Measurements from ENCODE around the gene EREG.

EREG gene

GRCh38 chr4:74426101-74426500 is 61.2 kb downstream of the EREG start:
- no peak overlapping the region for H3K27ac ChIP-seq
- TF ChIP-seq CTCF (IDR thresholded peaks at IDR 0.05) = no peak
- no peak for TF ChIP-seq ZFX (IDR thresholded peaks at IDR 0.05; ENCODE audit: borderline replicate concordance)

GRCh38 chr4:74428276-74428675 is 63.3 kb downstream of the EREG start:
- TF ChIP-seq ZFX (IDR thresholded peaks at IDR 0.05; ENCODE audit: borderline replicate concordance) = no peak
- no peak for TF ChIP-seq CTCF (IDR thresholded peaks at IDR 0.05)
- H3K27ac ChIP-seq = no peak overlapping the region

DNA sequence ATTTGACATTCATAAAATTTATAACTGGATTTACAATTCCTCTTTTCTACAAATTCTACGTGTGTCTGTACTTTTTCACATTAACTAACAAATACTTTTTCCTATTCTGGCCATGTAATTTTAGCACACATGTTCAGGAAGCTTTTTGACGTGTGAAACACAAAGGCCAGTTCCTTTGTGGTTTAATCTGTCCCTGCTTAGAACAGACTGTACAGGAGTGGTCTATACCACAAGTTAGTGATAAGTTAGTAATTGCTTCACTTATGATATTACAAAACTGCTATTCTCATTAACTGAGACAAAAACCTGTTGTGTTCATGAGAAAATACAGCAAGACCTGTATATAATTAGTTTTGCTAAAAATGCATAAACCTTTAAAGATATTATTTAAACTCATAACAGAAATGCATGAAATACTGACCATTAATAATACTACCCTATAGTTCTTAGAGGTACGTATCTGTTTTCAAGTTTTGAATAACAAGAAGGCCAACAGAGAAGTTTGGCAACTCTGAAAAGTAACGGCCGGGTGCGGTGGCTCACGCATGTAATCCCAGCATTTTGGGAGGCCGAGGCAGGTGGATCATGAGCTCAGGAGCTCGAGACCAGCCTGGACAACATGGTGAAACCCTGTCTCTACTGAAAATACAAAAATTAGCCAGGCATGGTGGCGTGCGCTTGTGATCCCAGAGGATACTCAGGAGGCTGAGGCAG is 66.3 kb downstream of the EREG start:
- TF ChIP-seq ZFX (IDR thresholded peaks at IDR 0.05; ENCODE audit: borderline replicate concordance) = no peak
- TF ChIP-seq CTCF (IDR thresholded peaks at IDR 0.05) = no peak
- H3K27ac ChIP-seq = no peak overlapping the region

- no peak for TF ChIP-seq CTCF (IDR thresholded peaks at IDR 0.05)
- no peak for TF ChIP-seq ZFX (IDR thresholded peaks at IDR 0.05; ENCODE audit: borderline replicate concordance)
- no peak overlapping the region for H3K27ac ChIP-seq
Observed at GRCh38 chr4:74433043-74433442, 68.1 kb downstream of the EREG start.

DNA sequence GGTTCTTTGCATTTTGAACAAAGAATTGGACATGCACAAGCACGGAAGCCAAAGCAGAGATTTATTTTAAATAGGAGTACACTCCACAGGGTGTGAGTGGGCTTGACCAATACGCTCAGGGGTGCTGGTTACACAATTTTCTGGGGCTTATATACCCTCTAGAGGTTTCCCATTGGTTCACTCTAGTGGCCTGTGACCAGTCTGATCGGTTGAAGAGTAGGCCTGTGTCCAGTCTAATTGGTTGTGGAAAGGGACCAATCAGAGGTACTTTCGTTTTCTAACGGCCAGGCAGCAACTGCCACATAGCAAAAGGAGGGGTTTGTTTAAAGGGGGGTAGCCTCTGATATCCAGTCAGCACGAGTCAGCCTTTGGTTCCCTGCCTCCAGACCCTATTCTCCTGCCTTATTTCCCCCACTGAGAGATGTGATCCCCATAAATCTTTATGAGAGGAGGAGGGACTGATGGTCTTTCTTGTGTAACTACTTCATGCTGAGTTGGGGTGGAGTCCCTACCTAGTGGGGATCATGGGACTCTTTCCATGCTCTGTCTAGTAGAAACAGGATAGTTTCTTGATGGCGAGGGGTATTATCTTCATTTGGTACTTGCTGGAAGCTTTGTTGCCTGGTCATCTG is 68.7 kb downstream of the EREG start:
- no peak overlapping the region for H3K27ac ChIP-seq
- no peak for TF ChIP-seq CTCF (IDR thresholded peaks at IDR 0.05)
- no peak for TF ChIP-seq ZFX (IDR thresholded peaks at IDR 0.05; ENCODE audit: borderline replicate concordance)

- TF ChIP-seq ZFX (IDR thresholded peaks at IDR 0.05; ENCODE audit: borderline replicate concordance) (no peak), CTCF (IDR thresholded peaks at IDR 0.05) (no peak)
- no peak overlapping the region for H3K27ac ChIP-seq
Observed at GRCh38 chr4:74435296-74435695, 70.4 kb downstream of the EREG start.

DNA sequence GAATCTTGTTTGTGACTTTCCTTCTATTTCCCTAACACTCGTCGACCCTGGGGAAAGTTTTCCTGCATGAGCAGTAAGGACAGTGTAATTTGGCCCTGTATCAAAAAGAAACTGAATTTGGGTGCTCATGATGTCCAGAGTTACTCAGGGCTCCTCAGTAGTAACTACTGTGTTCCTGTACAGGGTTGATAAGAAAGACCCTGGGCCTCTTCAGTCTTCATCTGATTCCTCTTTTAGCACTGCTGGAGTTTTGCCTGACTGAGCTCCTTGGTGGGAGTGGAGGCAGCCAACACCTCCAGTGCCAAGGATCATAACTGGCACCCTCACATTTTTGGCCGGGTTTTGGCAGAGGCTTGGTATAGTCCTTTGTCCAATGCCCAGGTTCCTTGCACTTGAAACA is 72.9 kb downstream of the EREG start:
- no peak overlapping the region for H3K27ac ChIP-seq
- TF ChIP-seq ZFX (IDR thresholded peaks at IDR 0.05; ENCODE audit: borderline replicate concordance) (no peak), CTCF (IDR thresholded peaks at IDR 0.05) (no peak)
